Peyer's patch (tissue), 4 donors: Measurements from ENCODE around the gene RAD51B. TPM values are rescaled to one million over a fixed set of nuclear protein-coding genes. Genes with fewer than 3 reads are reported as not detected.

ENCODE experiments used
- DNase-seq, 3 donors: peaks; one replicate each; pipeline ENCODE4 v3.0.0-alpha.2; 2017 to 2019
- H3K27ac ChIP-seq, 4 donors: fragments of 200-600 bp; sonication (generic); one replicate each; pipeline ENCODE4 v1.5.1; 2016 to 2019
- H3K27me3 ChIP-seq, 2 donors: fragments of 200-600 bp; sonication (generic); one replicate each; pipeline ENCODE4 v1.5.1; 2019
- H3K36me3 ChIP-seq, 3 donors: fragments of 200-600 bp; sonication (generic); one replicate each; pipeline ENCODE4 v1.5.1; 2016 to 2019
- H3K4me1 ChIP-seq, 4 donors: fragments of 200-600 bp; sonication (generic); one replicate each; pipeline ENCODE4 v1.5.1; 2016 to 2019
- H3K4me3 ChIP-seq, 4 donors: fragments of 200-600 bp; sonication (generic); 1 replicate in 3 of 4; 2 replicates in 1 of 4; pipeline ENCODE4 v1.5.1; 2016 to 2019; ENCODE audit warnings: mild to moderate bottlenecking in 1 of 4
- H3K9me3 ChIP-seq, 4 donors: fragments of 200-600 bp; sonication (generic); one replicate each; pipeline ENCODE4 v1.5.1; 2016 to 2019; ENCODE audit warnings: mild to moderate bottlenecking in 1 of 4
- POLR2A ChIP-seq, 2 donors: fragments of 450-650 bp; IDR thresholded peaks; one replicate each; pipeline ENCODE4 v1.5.1; 2017; ENCODE audit warnings: antibody characterized with exemption in 2 of 2, mild to moderate bottlenecking in 2 of 2, moderate library complexity in 2 of 2
- total RNA-seq, 4 donors: library from RNA; depleted of rRNA; stranded (reverse); fragments of >200 nt; gene quantifications; one replicate each; pipeline ENCODE4 v1.1.0, GENCODE V29; 2016
- TF ChIP-seq, protein P1 (sequence below), 6 experiments: fragments of 450-650 bp in 4 of 6; fragments of 200-600 bp in 2 of 6; sonication (generic) in 1 of 6; IDR thresholded peaks; one replicate each; pipeline ENCODE4 v1.5.1; 2017 to 2019; ENCODE audit warnings: antibody characterized with exemption in 6 of 6, mild to moderate bottlenecking in 3 of 6, moderate library complexity in 1 of 6

The RAD51B gene
- total RNA-seq, 4 donors from 2014 or later, result 12.6 to 103 (median 33.1) TPM

DNA sequence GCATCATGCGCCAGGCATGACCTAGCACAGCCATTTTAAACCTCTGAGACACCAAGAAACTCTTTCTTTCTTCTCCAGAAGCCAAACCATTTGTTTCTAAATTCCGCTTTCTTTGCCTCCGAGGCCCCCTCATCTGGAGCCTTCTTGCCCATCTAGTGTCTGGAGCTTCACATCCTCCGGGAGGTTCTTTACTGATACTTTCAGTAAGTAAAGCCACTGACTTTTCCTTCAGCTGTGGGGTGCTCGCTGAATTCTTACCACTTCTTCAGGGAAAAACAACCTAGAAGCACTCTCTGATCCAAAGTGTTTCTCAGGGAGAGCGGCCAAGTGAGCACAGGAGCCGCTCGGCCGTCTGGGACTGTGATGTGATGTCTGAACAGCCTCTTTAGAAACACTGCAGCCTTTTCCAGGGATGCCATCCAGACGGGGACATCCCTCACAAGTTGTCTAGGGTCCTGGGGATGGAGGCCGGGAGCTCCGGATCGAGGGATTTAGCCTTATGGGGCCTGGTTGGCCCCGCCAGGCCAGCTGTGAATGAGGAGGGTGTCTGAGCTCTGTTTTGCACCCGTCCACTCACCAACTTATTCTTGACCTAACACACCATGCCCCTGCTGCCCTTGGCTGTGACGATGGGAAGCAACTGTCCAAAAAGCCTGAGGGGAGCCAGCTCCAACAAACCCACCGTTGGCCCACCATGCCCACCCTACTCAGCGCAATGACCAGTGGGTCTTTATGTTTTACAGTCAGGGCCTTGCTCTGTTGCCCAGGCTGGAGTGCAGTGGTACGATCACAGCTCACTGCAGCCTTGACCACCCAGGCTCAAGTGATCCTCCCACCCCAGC is 812.7 kb downstream of the RAD51B start:
- peaks cover 0 to 29% (median 0%) of the 10 kb centered on the region in 4 donors for H3K4me1 ChIP-seq

DNA sequence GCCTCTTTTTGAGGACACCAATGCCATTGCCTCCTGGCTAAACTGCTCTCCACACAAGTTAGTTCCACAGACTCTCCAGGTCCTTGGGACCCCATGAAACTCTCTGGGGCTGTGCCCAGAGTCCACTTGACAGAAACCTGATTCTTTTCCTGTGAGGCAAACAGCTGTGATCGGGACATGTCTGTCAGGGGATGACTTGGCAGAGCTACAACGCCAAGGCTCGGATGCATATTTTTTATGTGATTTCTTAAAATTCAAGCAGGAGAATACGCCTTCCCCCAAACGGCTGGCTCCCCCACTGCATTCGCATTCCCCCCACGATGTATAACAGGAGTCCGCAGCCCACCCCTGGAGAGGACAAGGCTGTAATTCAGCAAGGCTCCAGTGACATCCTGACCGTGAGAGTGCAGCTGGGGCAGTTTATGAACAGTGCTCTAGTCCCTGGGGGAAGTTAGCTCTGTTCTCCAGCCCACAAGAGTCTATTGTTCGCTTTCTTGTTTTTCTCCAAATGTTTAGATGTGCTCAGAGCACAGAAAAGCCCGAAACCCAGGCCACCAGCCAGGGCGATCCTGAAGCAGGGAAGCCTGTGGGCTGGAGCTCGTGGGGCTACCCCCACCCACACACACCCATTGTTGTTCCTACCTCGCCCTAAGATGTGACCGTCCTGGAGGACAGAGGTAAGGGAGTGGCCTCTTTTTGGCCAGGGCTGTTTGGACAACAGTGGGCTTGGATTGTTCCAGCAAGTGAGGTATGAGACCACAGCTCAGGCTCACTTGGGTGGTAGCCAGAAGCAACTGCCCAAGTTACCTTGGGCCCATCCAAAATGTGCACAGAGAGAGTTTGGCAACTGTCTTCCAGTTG is 813.8 kb downstream of the RAD51B start:
- Histone ChIP-seq H3K27ac (peak overlapping the region; percentile 45 to 76 (median 65)), H3K36me3 (no peaks in the 10 kb centered on the region), H3K9me3 (no peaks in the 10 kb centered on the region), H3K4me3 (no peak overlapping the region), H3K4me1 (peaks cover 0 to 37% (median 0%) of the 10 kb centered on the region in 4 donors), H3K27me3 (no peaks in the 10 kb centered on the region)
- DNase-seq, result peak in 1 of 3 donors; percentile 16
- TF ChIP-seq, protein P1, sequence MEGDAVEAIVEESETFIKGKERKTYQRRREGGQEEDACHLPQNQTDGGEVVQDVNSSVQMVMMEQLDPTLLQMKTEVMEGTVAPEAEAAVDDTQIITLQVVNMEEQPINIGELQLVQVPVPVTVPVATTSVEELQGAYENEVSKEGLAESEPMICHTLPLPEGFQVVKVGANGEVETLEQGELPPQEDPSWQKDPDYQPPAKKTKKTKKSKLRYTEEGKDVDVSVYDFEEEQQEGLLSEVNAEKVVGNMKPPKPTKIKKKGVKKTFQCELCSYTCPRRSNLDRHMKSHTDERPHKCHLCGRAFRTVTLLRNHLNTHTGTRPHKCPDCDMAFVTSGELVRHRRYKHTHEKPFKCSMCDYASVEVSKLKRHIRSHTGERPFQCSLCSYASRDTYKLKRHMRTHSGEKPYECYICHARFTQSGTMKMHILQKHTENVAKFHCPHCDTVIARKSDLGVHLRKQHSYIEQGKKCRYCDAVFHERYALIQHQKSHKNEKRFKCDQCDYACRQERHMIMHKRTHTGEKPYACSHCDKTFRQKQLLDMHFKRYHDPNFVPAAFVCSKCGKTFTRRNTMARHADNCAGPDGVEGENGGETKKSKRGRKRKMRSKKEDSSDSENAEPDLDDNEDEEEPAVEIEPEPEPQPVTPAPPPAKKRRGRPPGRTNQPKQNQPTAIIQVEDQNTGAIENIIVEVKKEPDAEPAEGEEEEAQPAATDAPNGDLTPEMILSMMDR (IDR thresholded peaks at IDR 0.05), result no peak
- no peak for TF ChIP-seq POLR2A (IDR thresholded peaks at IDR 0.05)

More for the DNA sequence above, 812.7 kb downstream of the RAD51B start:
- no peak for DNase-seq
- H3K36me3 ChIP-seq, result no peaks in the 10 kb centered on the region
- H3K27me3 ChIP-seq, result no peaks in the 10 kb centered on the region
- H3K27ac ChIP-seq, result peak overlapping the region in 3 of 4 donors; percentile 6 to 76 (median 61)
- no peak overlapping the region for H3K4me3 ChIP-seq
- no peaks in the 10 kb centered on the region for H3K9me3 ChIP-seq
- TF ChIP-seq, protein P1 (IDR thresholded peaks at IDR 0.05), result no peak
- no peak for TF ChIP-seq POLR2A (IDR thresholded peaks at IDR 0.05)

DNA sequence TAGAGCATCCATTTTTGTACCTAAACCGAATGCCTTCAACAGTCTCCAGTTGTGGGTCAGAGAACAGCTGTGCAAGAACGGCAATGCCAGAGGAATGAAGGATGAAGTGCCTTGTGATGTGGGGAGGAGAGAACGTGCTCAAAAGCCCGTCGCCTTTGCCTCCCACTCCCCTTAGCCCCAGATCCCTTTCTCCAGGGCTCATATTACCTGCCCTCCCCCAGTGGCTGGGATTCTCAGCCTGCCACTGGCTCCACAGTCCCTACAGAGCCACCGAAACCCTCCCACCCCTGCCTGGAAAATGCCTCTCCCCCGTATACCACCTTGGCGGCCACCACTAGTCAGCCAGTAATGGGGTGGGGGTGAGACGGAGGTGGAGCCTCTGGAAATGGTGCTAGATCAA is 814.8 kb downstream of the RAD51B start:
- no peaks in the 10 kb centered on the region for H3K27me3 ChIP-seq
- peak in 1 of 3 donors; percentile 6 for DNase-seq
- TF ChIP-seq POLR2A (IDR thresholded peaks at IDR 0.05), result no peak
- no peaks in the 10 kb centered on the region for H3K36me3 ChIP-seq
- no peaks in the 10 kb centered on the region for H3K9me3 ChIP-seq
- peak overlapping the region in 1 of 4 donors; percentile 74 for H3K27ac ChIP-seq
- H3K4me3 ChIP-seq, result no peak overlapping the region
- peaks cover 0 to 35% (median 0%) of the 10 kb centered on the region in 4 donors for H3K4me1 ChIP-seq

DNA sequence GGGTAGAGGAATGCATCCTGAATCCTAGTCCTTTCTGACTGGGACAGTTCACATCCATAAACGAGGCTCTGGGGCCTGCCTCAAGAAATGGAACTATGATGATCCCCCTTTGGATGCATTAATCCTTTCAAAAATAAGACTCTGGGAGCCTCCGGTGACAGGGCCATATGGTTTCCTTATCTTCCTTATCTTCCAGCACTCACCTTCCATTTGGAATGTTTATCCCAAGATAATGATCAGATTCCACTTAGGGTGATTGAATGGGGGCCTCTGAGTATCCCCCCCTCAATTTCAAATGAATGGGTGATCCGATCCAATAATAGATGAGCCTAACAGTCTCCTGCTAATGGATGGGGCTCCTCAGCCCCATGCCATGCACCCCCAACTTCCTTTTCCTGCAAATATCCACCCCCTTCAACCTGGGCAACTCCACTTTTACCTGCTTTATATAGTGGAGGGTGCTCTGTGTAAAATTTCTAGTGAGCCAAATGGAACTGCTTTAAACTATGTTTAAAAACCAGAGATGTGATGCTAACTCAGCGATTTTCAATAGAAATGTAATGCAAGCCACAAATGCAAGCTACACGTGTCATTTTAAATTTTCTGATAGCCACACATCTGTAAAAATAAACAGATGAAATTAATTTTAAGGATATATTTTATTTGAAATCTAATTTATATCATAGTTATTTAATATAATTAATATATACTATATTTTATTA is 815.5 kb downstream of the RAD51B start:
- Histone ChIP-seq H3K27ac (peak overlapping the region in 1 of 4 donors; percentile 74), H3K4me1 (peaks cover 0 to 38% (median 0%) of the 10 kb centered on the region in 4 donors)

DNA sequence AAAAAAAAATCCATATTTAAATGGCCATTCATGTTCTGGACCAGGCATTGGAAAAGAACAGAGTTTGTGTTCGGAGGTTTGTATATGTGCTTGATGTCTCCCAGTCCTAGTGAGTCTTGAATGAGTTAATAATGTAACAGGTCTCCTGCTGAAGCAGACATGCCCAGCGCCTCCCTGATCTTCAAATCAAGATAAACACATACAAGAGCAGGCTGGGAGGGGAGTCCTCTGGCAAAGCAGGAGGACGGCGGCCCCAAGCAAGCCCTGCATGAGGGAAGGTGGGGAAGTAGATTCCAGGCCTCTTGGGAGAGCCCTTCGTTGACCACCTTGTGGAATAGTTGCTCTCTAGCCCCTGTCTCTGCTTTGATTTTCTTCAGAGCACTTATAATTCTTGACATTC is 817.0 kb downstream of the RAD51B start:
- Histone ChIP-seq H3K9me3 (no peaks in the 10 kb centered on the region), H3K27me3 (no peaks in the 10 kb centered on the region), H3K4me3 (no peak overlapping the region), H3K4me1 (peaks cover 0 to 38% (median 0%) of the 10 kb centered on the region in 4 donors), H3K27ac (peak overlapping the region in 2 of 4 donors; percentile 61 to 81), H3K36me3 (no peaks in the 10 kb centered on the region)
- DNase-seq, result no peak
- TF ChIP-seq POLR2A (IDR thresholded peaks at IDR 0.05), result no peak
- TF ChIP-seq, protein P1 (IDR thresholded peaks at IDR 0.05), result no peak

More for the DNA sequence above, 815.5 kb downstream of the RAD51B start:
- no peaks in the 10 kb centered on the region for H3K9me3 ChIP-seq
- no peak overlapping the region for H3K4me3 ChIP-seq
- H3K36me3 ChIP-seq, result no peaks in the 10 kb centered on the region
- no peaks in the 10 kb centered on the region for H3K27me3 ChIP-seq
- DNase-seq, result peak in 1 of 3 donors; percentile 4
- TF ChIP-seq, protein P1 (IDR thresholded peaks at IDR 0.05), result no peak
- no peak for TF ChIP-seq POLR2A (IDR thresholded peaks at IDR 0.05)
